COLO668 (cell line): ENCODE data around the gene PTOV1.

ENCODE experiments used
- DNase-seq: peaks from one replicate; lab custom pipeline; 2025; ENCODE audit not compliant: unreplicated experiment; lab: John Stamatoyannopoulos, UW

Gene PTOV1

DNA sequence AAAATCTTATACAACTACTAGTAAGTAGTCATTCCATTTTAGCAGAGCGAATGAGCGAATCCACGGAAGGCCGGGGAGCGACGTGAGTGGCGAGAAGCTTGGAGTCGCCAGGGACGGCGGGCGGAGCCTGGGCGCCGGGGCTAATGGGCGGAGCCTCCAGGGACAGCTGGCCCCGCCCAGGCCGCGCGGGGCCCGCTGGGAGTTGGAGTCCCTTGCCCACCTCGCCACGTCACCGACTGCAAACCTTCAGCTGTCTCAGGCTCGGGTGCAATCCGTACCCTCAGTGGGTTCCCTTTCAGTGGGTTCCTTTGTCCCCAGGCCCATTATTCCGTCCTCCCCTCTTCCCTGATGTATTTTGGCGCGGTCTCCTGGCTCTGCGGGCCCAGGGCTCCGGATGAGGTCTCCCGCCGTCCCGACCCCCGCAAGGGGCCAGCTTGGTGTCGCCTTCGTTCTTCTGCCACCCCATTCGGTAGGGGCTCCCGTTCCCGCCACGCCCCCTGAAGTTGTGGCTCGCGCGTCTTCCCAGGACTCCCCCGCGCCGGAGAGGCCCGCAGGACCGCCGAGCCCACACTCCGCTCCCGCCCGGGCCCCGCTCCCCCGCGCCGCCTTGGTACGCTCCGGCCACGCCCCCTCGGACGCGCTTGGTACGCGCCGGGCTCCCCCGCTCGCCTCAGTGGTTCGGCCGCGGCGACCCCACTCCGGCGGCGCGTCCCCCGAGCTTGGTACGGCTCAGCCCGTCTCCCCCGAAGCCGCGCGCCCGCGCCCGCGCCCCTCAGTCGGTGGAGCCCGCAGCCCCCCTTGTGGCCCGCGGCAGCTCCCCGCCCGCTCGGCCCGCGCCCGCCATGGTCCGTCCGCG, at the start of gene PTOV1:
Gene PTOV1 (plus strand): TSS at position 673 of the 856 bp plus-strand sequence.
- DNase-seq, result peak; percentile 94

DNA sequence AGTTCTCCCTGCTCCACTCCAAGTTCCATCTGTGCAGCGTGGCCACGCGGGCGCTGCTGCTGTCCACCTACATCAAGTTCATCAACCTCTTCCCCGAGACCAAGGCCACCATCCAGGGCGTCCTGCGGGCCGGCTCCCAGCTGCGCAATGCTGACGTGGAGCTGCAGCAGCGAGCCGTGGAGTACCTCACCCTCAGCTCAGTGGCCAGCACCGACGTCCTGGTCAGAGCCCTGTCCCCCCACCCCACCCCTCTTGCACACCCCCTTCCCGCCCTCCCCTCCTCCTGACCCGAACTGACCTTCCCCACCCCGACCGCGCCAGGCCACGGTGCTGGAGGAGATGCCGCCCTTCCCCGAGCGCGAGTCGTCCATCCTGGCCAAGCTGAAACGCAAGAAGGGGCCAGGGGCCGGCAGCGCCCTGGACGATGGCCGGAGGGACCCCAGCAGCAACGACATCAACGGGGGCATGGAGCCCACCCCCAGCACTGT, 49.5 kb upstream of the PTOV1 start:
- no peak for DNase-seq

DNA sequence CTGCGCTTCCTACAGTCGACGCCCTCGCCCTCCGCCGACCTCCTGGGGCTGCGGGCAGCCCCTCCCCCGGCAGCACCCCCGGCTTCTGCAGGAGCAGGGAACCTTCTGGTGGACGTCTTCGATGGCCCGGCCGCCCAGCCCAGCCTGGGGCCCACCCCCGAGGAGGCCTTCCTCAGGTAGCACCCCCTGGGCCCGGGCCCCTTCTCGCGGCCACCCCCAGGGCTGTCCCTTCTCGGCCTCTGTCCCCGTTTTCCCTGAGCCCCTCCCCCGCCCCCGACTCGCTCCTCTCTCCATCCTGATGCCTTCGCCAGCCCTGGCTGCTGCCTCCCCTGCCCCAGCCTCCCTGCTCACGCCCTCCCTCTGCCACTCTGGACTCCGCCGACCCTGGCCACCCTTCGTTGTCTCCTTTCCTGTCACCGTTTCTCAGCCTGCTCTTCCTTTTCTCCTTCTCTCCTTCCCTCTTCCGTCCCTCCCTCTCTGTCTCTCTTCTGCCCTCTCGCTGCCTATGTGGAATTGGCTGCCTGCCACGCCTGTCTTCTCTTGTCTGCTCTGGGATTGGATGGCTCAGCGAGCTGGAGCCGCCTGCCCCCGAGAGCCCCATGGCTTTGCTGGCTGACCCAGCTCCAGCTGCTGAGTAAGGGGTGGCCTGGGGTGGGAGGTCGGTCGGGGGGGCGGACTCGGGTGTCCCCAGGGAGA, 48.8 kb upstream of the PTOV1 start:
- DNase-seq, result peak; percentile 86

DNA sequence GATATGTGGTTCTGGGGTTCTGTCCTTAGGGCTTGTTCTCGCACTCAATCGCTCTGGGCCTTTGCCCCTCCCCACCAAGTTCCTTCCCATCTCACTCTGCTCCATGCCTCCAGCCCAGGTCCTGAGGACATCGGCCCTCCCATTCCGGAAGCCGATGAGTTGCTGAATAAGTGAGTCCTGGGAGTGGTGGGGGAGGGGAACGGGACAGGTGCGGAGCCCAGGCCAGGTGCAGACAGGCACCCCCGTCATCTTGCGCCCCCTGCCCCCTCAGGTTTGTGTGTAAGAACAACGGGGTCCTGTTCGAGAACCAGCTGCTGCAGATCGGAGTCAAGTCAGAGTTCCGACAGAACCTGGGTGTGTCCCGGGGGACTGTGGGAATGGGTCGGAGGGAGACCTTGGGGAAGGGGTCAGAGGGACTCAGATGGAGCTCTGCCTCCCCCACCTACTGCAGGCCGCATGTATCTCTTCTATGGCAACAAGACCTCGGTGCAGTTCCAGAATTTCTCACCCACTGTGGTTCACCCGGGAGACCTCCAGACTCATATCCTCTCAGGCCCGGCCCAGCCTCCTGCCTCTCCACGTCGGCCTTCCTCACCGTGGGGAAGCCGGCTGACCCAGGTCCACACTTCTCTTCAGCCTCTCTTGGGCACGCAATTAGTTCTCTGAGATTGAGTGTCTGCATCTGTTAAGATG, 48.0 kb upstream of the PTOV1 start:
- DNase-seq, result peak; percentile 81

DNA sequence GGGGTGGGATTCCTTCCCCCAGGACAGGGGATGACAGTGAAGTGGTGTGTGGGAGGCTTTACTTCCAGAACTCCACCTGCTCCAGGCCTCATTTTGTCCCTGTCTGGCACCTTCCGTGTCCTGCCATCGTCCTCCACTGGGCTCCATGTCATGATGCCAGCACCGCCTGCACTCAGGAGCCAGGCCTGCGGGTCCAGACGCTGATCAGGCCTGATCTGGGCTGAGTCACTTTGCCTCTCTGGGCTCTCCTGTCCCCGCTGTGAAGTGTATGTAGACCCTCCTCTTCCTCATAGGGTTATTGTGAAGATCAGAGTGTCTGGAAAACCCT, 47.5 kb upstream of the PTOV1 start:
- peak; percentile 18 for DNase-seq

DNA sequence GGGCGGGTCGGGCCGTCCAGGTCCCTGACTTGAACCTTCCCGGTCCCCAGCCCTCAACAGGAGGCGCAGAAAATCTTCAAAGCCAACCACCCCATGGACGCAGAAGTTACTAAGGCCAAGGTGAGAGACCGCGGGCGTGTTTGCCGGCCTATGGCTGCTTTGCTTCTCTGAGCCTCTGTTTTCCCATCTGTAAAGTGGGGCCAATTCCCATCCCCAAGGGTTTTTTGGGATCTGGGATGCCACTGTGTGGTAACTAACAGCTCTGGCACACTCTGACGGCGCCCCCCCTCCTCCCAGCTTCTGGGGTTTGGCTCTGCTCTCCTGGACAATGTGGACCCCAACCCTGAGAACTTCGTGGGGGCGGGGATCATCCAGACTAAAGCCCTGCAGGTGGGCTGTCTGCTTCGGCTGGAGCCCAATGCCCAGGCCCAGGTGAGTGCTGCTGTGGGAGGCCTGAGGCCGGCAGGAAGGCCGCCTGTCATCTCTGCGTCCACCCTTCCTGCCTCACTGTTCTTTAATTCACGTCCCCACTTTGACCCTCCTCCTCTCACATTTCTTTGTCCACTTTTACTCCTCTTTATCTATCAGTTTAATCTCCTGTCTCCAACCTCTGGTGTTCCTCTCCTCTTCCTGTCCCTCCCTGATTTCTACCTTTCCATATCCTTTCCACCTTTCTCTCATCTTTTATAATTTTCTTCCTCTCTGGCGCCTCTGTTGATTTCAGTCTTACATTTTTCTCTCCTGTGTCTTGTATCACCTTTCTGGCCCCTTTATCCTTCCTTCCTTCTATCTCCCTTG, 44.9 kb upstream of the PTOV1 start:
- no peak for DNase-seq

DNA sequence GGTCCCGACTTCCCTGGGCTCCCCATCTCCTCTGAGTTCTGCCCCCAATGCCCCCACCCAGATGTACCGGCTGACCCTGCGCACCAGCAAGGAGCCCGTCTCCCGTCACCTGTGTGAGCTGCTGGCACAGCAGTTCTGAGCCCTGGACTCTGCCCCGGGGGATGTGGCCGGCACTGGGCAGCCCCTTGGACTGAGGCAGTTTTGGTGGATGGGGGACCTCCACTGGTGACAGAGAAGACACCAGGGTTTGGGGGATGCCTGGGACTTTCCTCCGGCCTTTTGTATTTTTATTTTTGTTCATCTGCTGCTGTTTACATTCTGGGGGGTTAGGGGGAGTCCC, 44.4 kb upstream of the PTOV1 start:
- no peak for DNase-seq

DNA sequence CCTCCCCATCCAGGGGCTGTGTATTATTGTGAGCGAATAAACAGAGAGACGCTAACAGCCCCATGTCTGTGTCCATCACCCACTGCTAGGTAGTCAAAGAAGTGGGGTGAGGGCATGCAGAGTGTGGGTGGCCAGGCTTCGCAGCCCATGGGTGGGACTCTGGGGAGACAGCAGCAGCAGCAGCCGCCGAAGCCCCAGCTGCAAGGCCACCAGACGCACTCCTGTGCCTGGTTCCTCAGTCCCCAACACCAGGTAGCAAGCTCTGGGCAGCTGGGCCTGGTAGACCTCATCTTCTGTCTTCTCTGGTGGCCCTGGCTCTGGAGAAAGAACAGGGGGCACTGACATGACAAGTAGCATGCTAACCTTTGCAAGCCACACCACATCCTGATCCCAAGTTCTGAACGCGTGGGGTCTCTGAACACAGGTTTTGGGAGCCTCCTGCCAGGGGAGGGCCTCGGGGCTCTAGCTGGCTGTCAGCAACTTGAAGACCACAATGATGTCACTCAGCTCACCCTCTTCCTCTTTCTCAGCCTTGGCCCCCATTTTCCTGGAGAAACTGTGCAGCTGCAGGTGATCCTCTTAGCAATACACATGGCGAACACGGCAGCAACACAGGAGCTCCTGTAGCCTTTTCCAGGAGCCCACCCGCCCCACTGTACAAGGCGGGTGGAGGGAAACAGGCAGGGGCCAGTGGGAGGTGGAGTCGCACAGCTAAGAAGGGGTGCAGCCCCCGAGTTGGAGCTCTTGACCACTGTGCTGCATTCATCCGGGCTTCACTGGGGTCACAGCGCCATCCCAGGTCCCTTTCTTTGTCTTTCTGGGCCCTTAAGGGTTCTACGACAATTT, 43.7 kb upstream of the PTOV1 start:
- no peak for DNase-seq

DNA sequence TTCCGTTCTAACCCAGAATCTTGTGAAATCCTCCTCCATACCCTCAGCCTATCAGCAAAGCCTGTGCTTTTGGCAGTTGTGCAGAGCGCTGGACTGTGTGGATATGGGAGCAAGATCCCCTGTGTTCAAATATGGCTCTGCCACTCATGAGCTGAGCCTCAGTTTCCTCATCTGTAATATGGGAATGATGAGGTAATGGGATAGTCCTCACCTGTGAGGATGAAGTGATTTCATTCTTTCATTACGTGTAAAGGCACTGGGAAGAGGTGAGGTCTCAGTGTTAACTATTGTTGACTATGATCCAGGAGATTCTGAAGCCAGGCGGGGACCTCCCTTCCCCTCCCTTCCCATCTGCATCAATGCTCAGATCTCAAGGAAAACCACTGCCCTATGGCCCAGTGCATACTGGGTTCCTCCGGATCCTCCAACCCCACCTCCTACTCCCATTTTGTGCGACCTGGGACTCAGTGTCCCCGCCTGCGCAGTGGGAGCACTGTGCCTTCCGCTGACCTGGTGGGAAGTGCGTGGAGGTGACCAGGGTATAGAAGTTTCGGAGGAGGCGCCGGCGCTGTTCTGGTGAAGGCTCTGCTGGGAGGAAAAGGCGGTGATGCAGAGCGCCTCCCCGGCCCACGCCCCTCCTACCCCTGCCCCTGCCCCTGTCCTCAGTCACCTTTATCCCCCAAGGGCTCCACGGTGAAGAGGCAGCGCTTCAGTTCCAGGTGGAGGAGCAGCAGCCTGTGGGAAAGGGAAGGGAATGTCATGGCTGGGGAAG, 42.9 kb upstream of the PTOV1 start:
- DNase-seq, result no peak

DNA sequence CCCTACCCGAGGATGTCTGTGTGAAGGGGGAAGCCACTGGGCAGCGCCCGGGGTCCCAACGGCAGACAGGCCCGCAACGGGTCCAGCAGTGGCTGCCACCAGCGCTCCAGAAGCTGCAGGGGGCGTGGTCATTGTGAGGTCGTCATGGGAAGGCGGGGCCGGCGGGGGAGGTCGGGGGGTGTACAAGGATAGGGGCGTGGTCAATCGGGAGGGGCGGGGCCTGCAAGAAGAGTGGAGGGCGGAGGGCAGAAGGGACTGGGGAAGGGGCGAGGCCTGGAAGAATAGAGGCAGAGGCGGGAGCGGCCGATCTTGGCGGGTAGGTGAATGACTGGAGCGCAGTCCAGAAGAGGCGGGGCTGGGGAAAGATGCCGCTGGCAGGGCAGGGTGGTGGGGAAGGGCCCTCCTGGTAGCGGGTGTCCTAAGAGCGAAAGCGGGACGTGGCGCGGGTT, 42.2 kb upstream of the PTOV1 start:
- peak; percentile 90 for DNase-seq

DNA sequence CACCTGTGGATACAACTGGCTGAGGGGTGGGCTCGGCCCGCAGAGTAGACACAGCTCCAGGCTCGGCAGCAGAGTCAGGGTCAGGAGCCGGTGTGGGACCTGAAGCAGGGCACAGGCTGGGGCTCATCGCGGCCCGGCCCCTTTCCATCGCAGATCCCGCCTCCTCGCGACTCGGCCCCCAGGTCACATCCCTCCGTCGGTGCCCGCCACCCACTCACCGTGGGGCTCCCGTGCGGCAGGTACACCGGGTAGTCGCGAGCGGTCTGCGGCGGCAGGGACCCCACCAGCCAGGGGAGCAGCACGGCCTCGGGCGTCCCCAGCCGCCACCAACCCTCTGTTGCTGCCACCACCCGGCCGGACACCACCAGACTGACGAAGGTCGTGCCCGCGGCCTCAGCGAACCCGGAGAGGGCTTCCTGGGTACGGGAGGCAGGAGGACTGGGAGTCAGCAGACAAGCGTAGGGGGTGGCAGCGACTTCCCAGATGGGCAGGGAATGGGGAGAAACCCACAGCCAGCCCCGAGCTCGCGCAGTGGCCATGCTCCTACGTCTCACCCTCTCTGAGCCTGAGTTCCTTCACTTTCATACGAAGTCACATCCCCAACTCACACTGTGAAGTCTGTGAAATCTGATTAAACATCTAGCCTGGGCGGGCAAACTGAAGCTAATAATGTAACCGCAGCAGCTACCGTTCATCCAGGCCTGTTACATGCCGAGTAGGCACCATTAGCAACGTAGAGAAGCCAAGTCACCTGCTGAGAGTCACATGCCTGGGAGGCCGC, 41.6 kb upstream of the PTOV1 start:
- peak; percentile 64 for DNase-seq

DNA sequence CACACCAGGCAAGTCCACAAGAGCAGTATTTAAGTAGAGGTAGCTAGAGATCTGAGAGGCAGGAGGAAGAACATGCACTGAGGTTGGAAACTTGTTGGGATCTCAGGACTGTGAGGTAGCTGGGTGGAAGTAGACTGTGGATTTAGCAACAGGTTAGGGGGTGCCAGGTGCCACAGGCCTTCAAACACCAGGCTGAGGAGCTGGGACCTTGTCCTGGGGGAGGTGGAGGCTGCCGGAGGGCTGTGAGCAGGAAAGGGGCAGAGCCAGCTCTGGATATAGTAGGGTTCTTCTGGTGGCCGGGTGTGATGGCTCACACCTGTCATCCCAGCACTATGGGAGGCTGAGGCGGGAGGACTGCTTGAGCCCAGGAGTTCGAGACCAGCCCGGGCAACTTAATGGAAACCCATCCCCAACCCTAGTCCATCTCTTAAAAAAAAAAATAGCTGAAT, 41.0 kb upstream of the PTOV1 start:
- DNase-seq, result no peak

DNA sequence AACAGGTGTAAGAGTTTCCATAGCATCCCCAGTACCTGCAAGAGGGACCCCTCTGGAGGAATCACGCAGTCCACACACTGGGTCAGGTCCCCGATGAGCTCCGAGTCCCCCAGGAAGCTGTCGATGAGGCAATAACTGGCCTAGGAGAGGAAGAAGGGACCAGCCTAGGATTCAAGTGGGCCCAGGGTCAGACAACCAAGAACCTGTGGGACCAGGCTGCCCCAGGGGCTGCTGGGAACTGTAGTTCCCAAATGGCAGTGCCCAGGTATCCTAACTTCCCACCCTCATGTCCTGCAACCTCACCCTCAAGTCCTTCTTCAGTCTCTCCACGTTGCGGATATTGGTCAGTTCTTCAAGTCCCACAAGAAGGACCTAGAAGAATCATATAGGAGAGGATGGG, 39.6 kb upstream of the PTOV1 start:
- DNase-seq, result no peak

DNA sequence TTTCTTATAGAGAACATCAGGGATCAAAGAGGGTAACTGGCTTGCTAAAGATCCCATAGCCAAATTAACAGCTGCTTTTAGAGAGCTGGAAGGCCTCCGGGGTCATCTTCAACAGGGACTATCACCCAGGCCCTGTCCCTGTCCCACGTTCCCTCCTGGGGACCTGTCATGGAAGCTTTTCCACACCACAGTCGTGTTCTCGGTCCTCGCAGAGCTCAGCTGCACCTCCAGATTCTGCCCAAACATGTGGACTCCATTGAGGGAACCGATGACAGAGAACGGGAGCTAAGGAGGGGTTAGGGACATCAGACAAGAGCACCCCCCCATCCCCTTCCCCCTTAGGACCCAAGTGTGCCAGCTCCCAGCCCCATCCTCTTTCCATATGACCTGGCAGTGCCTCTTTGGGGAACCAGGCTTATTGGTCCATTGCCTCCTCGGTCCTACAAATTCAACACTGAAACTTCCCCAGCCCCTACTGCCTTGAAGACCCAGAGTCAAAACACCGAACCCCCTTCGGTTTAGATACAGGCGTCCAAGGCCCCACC, 38.4 kb upstream of the PTOV1 start:
- no peak for DNase-seq

DNA sequence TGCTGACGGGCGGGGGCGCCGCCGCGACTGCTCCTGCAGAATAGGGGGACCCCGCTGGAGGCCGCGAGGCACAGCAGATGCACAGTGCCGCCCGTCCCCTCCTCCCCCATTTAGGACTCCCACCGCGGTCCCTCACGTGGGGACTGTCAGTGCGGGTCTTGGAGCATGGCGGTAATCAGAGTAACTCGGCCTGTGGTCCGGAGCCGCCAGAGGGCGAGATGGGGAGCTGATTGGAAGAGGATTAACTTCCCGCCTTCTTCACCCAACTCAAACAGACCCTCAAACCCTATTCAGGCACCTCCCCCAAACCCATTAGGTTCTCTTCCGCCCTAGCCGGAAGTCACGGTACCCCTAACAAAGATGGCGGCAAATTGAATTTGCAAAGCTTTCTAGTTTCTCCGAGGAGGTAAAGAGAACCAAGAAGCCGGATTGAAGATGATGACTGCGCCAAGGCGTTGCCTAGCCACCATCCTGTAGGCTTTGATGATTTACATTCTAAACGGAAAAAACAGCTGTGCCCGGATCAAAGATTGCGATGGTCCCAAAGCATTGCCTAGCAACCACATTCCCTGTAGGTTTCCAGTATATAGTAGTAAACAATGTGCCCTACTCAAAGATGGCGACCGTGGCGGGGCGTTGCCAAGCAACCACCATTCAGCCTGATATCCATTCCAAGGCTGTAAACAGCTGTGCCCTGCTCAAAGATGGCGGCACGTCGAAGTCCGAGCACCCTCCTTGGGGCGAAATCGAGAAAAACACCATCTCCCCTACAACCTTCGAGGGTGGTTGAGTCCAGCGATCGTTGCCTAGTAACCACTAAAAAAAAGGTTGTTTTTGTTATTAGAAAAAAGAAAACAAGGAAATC, 37.7 kb upstream of the PTOV1 start, which contains the start of gene FUZ:
Gene FUZ (minus strand): TSS at position 296 of the 865 bp plus-strand sequence. CDS start 186 bp downstream, at position 110.
- DNase-seq, result peak; percentile 95

DNA sequence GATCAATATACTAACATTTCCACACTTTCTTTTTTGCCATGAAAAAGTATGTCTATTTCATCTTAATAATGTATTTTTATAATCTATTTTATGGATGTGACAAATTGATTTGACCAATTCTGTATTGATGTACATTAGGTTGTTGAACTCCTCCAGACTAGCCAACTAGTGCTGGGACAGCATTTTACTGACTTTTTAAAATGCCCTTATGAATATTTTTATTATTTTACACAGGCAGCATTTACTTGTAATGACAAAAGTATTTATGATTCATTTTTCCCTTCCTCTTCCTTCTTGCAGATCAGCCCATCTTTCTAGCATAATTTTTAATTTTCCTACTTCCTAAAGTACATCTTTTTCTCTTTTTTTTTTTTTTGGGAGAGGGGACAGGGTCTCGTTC, 36.9 kb upstream of the PTOV1 start:
- no peak for DNase-seq

DNA sequence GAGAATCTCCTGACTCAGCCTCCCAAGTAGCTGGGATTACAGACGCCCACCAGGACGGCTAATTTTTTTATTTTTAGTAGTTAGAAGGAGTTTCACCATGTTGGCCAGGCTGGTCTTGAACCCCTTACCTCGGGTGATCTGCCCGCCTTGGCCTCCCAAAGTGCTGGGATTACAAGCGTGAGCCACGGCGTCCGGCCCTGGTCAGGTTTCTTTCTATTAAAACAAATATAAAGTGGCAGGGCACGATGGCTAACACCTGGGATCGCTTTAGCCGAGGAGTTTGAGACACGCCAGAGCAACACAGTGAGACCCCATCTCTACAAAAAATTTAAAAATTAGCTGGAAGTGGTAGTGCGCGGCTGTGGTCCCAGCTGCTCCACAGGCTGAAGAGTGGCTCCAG, 34.4 kb upstream of the PTOV1 start:
- no peak for DNase-seq
